Subcutaneous adipose tissue (tissue), 4 donors: ENCODE measurements around the gene SRBD1. TPM values are rescaled to one million over a fixed set of nuclear protein-coding genes. Genes with fewer than 3 reads are reported as not detected.

Source experiments
- total RNA-seq, 4 donors: library from RNA; depleted of rRNA; stranded (reverse); fragments of >200 nt; gene quantifications; one replicate each; pipeline ENCODE4 v1.1.0, GENCODE V29; 2016
- TF ChIP-seq, protein P1 (sequence below): fragments of 450-650 bp; IDR thresholded peaks from one replicate; pipeline ENCODE4 v1.5.1; 2016; ENCODE audit warnings: low read depth, mild to moderate bottlenecking, control low read depth, antibody characterized with exemption, moderate library complexity

The SRBD1 gene
- total RNA-seq, 4 donors from 2014 or later = 20.3 to 28.0 (median 23.5) TPM

DNA sequence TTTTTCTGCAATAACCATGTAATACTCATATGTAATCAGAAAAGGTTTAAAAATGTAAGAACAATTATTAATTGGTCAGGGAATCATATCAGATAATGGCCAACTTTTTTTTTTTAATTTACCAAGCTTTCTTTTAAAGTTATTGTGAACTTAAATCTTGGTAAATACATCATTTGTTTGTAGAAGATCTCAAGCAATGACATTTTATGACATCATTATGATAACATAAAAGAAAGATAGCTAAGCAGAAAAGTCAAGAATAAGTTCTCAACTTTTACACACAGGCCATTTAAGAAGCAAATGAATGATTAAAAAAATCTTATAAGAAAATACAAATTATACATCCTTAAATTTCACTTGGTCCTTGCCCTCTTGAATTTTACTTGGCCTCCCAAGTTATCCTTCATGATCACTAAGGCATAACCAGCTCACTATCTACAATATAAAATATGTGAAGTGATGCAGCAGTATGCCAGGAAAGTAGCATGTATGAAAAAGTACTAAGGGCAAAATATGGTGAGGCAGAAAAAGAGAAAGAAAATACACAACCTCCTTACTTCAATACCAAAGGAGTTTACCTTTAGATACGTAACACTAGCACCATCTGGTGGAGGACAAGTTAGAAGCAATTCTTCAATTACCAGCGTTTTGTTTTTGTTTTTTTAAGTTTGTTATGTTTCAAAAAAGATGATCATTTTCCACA is 116.6 kb downstream of the SRBD1 start:
- TF ChIP-seq, protein P1, sequence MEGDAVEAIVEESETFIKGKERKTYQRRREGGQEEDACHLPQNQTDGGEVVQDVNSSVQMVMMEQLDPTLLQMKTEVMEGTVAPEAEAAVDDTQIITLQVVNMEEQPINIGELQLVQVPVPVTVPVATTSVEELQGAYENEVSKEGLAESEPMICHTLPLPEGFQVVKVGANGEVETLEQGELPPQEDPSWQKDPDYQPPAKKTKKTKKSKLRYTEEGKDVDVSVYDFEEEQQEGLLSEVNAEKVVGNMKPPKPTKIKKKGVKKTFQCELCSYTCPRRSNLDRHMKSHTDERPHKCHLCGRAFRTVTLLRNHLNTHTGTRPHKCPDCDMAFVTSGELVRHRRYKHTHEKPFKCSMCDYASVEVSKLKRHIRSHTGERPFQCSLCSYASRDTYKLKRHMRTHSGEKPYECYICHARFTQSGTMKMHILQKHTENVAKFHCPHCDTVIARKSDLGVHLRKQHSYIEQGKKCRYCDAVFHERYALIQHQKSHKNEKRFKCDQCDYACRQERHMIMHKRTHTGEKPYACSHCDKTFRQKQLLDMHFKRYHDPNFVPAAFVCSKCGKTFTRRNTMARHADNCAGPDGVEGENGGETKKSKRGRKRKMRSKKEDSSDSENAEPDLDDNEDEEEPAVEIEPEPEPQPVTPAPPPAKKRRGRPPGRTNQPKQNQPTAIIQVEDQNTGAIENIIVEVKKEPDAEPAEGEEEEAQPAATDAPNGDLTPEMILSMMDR = no peak

DNA sequence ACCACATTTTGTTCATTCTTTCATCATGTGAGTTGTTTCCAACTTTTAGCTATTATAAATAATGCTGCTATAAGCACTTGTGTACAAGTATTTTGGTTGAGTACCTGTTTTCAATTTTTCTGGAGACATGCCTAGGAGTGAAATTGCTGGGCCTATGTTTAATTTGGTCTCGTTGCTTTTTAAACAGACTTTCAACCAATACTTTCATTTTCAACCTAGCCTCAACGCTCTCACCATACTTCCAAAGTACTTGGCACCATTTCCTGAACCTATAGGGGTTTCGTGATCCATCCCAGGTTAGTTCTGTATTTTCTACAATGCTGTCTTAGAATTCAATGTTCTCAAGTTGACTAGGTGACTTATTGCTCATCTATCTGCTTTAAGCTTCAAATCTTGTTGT is 126.1 kb downstream of the SRBD1 start:
- TF ChIP-seq, protein P1 = no peak

DNA sequence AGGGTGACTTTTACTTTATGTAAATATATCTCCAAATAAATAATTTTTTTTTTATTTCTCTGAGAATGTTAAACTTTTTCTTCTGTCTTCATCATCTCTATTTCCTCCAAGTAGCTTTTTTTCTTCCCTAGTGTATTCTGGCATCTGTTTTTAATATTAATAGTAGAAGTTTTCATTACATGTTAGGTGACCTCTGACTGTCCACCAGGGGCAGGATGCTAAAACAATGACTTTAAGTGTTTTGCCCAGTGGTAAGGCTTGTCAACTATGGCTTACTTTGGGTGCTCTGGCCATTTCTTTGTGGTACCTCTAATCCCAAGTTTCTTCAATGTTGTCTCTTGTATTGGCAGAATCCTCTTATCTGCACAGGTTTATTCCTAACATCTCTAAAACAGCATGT is 127.1 kb downstream of the SRBD1 start:
- TF ChIP-seq, protein P1 = no peak

DNA sequence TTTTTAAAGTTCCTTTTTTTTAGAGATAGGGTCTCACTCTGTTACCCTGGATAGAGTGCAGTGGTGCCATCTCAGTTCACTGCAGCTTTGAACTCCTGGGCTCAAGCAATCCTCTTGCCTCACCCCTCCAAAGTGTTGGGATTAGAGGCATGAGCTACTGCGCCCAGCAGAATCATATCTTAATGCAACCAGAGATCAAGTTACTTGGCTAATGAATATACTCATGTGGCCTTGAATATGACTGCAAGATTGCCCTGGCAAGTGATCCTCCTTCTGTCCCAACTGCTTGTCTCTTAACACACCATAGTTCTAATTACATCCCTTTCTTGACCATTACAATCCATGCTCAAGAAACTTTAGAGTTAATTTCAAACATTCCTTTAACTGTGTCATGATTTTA is 133.5 kb downstream of the SRBD1 start:
- TF ChIP-seq, protein P1 = no peak

DNA sequence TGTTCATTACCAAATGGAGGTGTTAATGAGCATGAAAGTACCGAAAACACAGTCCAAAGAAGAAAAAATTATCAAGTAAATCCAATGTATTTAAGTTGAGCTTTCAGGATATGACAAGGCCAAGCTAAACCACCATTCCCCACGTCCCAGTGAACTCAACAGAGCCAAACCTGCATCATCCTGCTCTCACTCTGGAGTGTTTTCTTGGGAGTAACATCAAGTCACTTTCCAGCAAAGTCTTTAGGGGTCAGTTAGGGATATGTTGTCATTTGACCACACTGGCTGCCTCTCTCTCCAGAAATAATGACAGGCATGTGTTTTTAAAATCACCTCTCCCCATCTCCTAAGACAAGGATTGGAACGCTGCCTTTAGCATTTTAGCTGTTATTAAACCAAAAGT is 140.5 kb downstream of the SRBD1 start:
- TF ChIP-seq, protein P1 = no peak

DNA sequence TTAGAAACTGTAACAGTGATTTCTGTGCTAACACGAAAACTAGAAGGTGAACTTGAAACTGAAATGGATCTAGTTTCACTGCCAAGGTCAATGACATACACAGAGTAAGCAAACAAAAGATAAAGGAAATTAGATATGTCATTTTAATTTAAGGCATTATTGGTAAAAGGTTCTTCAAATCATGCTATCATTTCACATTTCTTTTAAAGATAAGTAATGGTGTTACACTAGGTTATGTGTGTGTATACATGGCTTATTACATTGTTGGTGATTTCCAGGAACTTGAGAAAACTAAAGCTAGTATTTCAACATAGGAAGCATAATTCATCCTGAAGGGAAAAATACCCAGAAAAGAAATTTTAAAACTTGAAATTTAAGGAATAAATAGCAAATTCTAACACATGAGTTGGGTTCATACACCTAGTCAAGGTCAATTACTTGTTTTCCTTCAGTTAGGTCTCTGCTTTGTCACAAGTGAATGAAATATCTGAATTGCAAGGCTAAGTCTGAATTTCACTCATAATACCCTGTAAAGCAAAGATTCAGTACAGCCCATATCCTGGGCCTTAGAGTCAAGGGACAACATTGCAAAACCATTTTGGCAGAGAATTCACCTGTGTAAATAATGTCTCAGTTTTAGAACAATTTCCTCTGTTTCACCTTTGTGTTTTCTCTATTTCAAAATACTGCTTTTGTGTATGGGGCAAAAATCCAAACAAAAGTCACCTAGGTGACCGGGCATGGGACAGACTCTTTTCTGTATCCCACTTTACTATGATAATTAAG is 141.6 kb downstream of the SRBD1 start:
- TF ChIP-seq, protein P1 = no peak

DNA sequence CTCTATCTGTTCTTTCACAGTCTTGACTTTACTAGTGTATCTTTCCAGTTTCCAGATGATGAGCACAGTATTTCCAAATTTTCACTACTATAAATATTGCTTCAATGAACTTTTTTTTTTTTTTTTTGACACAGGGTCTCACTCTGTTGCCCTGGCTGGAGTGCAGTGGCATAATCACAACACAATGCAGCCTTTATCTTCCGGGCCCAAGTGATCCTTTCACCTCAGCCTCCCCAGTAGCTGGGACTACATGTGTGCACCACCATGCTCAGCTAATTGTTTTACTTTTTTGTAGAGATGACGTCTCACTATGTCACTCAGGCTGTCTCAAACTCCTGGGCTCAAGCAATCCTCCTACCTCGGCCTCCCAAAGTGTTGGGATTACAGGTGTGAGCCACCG is 142.8 kb downstream of the SRBD1 start:
- TF ChIP-seq, protein P1 = no peak
